IMR-90 (cell line): ENCODE measurements around the gene KLHL29. TPM values are rescaled to one million over a fixed set of nuclear protein-coding genes. Genes with fewer than 3 reads are reported as not detected.

Experiments
- ATAC-seq: fragments of 200-7000 bp; cut with Tn5 transposase; 2 replicates; pipeline ENCODE4 v1.9.1; 2020; ENCODE audit warnings: low read depth, mild to moderate bottlenecking, moderate library complexity
- BruUV-seq: library from RNA; stranded (reverse); fragments of 400-500 nt; replicated peaks from 2 replicates; lab custom pipeline; 2021; lab: Mats Ljungman, UMichigan
- CTCF ChIA-PET: fragments of 300-600 bp; formaldehyde crosslinking; extraction: SDS; loops from one replicate; lab custom pipeline; 2021; ENCODE audit warnings: antibody characterized with exemption; lab: Yijun Ruan, JAX
- POLR2A ChIA-PET: fragments of 300-600 bp; sonication (Branson Sonifier 250); formaldehyde crosslinking; loops from one replicate; lab custom pipeline; 2022; ENCODE audit warnings: antibody characterized with exemption; ENCODE audit not compliant: unreplicated experiment; lab: Charles Lee
- DNase-seq: peaks from one replicate; pipeline ENCODE4 v3.0.0; 2013
- H2AFZ ChIP-seq: replicated peaks from 2 replicates; pipeline ENCODE3; 2013; ENCODE audit warnings: low read length, mild to moderate bottlenecking; ENCODE audit not compliant: poor library complexity
- H2AK5ac ChIP-seq: 2 replicates; pipeline ENCODE4 v1.6.1; 2013; ENCODE audit warnings: low read depth, low read length, inconsistent platforms
- H2AK9ac ChIP-seq: replicated peaks from 2 replicates; pipeline ENCODE3; 2013; ENCODE audit warnings: mild to moderate bottlenecking, low read depth, low read length, moderate library complexity; ENCODE audit not compliant: poor library complexity
- H2BK120ac ChIP-seq: 2 replicates; pipeline ENCODE4 v1.6.1; 2013; ENCODE audit warnings: low read depth, low read length, inconsistent platforms
- H2BK15ac ChIP-seq: 3 replicates; pipeline ENCODE4 v1.6.1; 2013; ENCODE audit warnings: low read depth, low read length, inconsistent platforms
- H2BK20ac ChIP-seq: 2 replicates; pipeline ENCODE4 v1.6.1; 2013; ENCODE audit warnings: low read depth, mild to moderate bottlenecking, inconsistent platforms, low read length, moderate library complexity
- H2BK5ac ChIP-seq: 2 replicates; pipeline ENCODE4 v1.6.1; 2013; ENCODE audit warnings: mild to moderate bottlenecking, low read depth, low read length, inconsistent platforms; ENCODE audit not compliant: poor library complexity, severe bottlenecking
- H3K14ac ChIP-seq: replicated peaks from 2 replicates; pipeline ENCODE4 v1.6.1; 2013; ENCODE audit warnings: low read depth, low read length, inconsistent platforms
- H3K18ac ChIP-seq: 2 replicates; pipeline ENCODE4 v1.6.1; 2013; ENCODE audit warnings: low read depth, low read length, control low read depth
- H3K23ac ChIP-seq: 2 replicates; pipeline ENCODE4 v1.6.1; 2013; ENCODE audit warnings: low read depth, low read length, inconsistent platforms
- H3K27ac ChIP-seq: 2 replicates; pipeline ENCODE4 v1.5.1; 2013; ENCODE audit warnings: mild to moderate bottlenecking, control low read depth, low read length; ENCODE audit not compliant: insufficient read depth
- H3K27me3 ChIP-seq: 2 replicates; pipeline ENCODE4 v1.6.1; 2013; ENCODE audit warnings: low read length; ENCODE audit not compliant: control insufficient read depth, insufficient read depth
- H3K36me3 ChIP-seq: 2 replicates; pipeline ENCODE4 v1.6.1; 2013; ENCODE audit warnings: low read length, mixed read lengths; ENCODE audit not compliant: control insufficient read depth, insufficient read depth
- H3K4ac ChIP-seq: 2 replicates; pipeline ENCODE4 v1.6.1; 2013; ENCODE audit warnings: low read depth, low read length, inconsistent platforms
- H3K4me1 ChIP-seq: 2 replicates; pipeline ENCODE4 v1.6.1; 2013; ENCODE audit warnings: low read length, mixed read lengths; ENCODE audit not compliant: control insufficient read depth, insufficient read depth
- H3K4me2 ChIP-seq: 2 replicates; pipeline ENCODE4 v1.6.1; 2013; ENCODE audit warnings: low read depth, mild to moderate bottlenecking, control low read depth, low read length, moderate library complexity
- H3K4me3 ChIP-seq: 2 replicates; pipeline ENCODE4 v1.5.1; 2013; ENCODE audit warnings: low read depth, mild to moderate bottlenecking, control low read depth, low read length, moderate library complexity; ENCODE audit not compliant: insufficient read depth
- H3K56ac ChIP-seq: 2 replicates; pipeline ENCODE4 v1.6.1; 2013; ENCODE audit warnings: low read length, inconsistent platforms; ENCODE audit not compliant: insufficient read depth; ENCODE audit errors: extremely low read depth
- H3K79me1 ChIP-seq, 2 experiments: 2 replicates each; pipeline ENCODE4 v1.6.1; 2013; ENCODE audit warnings: low read length in 2 of 2, inconsistent platforms in 1 of 2, low read depth in 1 of 2
- H3K9ac ChIP-seq: 2 replicates; pipeline ENCODE4 v1.6.1; 2013; ENCODE audit warnings: low read depth, low read length, control low read depth
- H3K9me1 ChIP-seq: 2 replicates; pipeline ENCODE4 v1.6.1; 2013; ENCODE audit warnings: low read length, inconsistent platforms; ENCODE audit not compliant: insufficient read depth
- H3K9me3 ChIP-seq: 2 replicates; pipeline ENCODE4 v1.6.1; 2013; ENCODE audit warnings: low read length; ENCODE audit not compliant: control insufficient read depth, insufficient read depth
- H4K20me1 ChIP-seq: 2 replicates; pipeline ENCODE4 v1.6.1; 2013; ENCODE audit warnings: low read length, inconsistent platforms; ENCODE audit not compliant: insufficient read depth
- H4K5ac ChIP-seq: 2 replicates; pipeline ENCODE4 v1.6.1; 2013; ENCODE audit warnings: mild to moderate bottlenecking, low read depth, low read length, control low read depth
- H4K8ac ChIP-seq, 2 experiments: 2 replicates each; pipeline ENCODE4 v1.6.1; 2013; ENCODE audit warnings: low read depth in 2 of 2, low read length in 2 of 2, control low read depth in 1 of 2, inconsistent platforms in 1 of 2
- H4K91ac ChIP-seq: 2 replicates; pipeline ENCODE4 v1.6.1; 2013; ENCODE audit warnings: low read depth, low read length, inconsistent platforms; ENCODE audit not compliant: insufficient read depth
- CEBPB ChIP-seq: IDR thresholded peaks from 2 replicates; pipeline ENCODE4 v1.6.1; 2012; ENCODE audit warnings: low read depth, low read length, improper control_type of control experiment
- CTCF ChIP-seq: conservative IDR thresholded peaks from 2 replicates; pipeline ENCODE4 v1.5.1; 2012; ENCODE audit warnings: mild to moderate bottlenecking, low read depth, low read length, improper control_type of control experiment
- FOS ChIP-seq: fragments of 150-350 bp; IDR thresholded peaks from 2 replicates; pipeline ENCODE4 v1.6.1; 2016; ENCODE audit warnings: low read depth, low read length
- MAFK ChIP-seq: IDR thresholded peaks from 2 replicates; pipeline ENCODE4 v1.6.1; 2012; ENCODE audit warnings: low read depth, low read length, improper control_type of control experiment
- MXI1 ChIP-seq: IDR thresholded peaks from 2 replicates; pipeline ENCODE4 v1.6.1; 2012; ENCODE audit warnings: low read depth, mild to moderate bottlenecking, low read length, moderate library complexity, borderline replicate concordance
- WGBS, 2 experiments: methylation state at CpG; one replicate each; pipeline versions ENCODE4 v1.1.5 to v1.1.7; 2013; ENCODE audit warnings: missing lambda C conversion rate in 2 of 2; ENCODE audit not compliant: insufficient read length in 1 of 2; ENCODE audit errors: extremely low coverage in 2 of 2; 5-methylcytosine and 5-hydroxymethylcytosine counted together
- dilution Hi-C: fragments of 300-500 bp; cut with HindIII; formaldehyde crosslinking; loops from one replicate; pipeline ENCODE4 v1.14.3; 2018; ENCODE audit warnings: low sequenced_read_pairs; ENCODE audit not compliant: unreplicated experiment
- in situ Hi-C: fragments of 300-500 bp; cut with MboI; formaldehyde crosslinking; loops from 3 replicates; pipeline ENCODE4 v1.14.3; 2019; ENCODE audit warnings: low sequenced_read_pairs, inconsistent platforms, mixed read lengths
- intact Hi-C: fragments of 100-400 bp; cut with micrococcal nuclease; formaldehyde crosslinking; loops from 2 replicates; pipeline ENCODE4 v1.10.0; 2022
- polyA plus RNA-seq, 3 experiments: library from polyadenylated mRNA; depleted of rRNA; stranded (reverse); fragments of >200 nt; gene quantifications; 2 replicates each; pipeline ENCODE4 v1.2.3, GENCODE V29; 2012; ENCODE audit warnings: low replicate concordance in 1 of 3
- total RNA-seq: library from RNA; depleted of rRNA; stranded (reverse); fragments of >200 nt; gene quantifications from 2 replicates; pipeline ENCODE4 v1.2.3, GENCODE V29; 2012

The KLHL29 gene
- total and polyA plus RNA-seq, 2 of the 4 experiments (the other 2 are of a cell fraction), result 2.0 to 8.0 TPM

GRCh38 chr2:23516520-23517256, 131.7 kb downstream of the KLHL29 start:
- Histone ChIP-seq H3K9me3 (no peaks in the 10 kb centered on the region), H3K23ac (no peak overlapping the region), H2AFZ (no peak overlapping the region), H3K4ac (no peak overlapping the region), H2AK9ac (no peak overlapping the region), H4K91ac (no peak overlapping the region), H3K4me2 (no peak overlapping the region), H3K4me3 (no peak overlapping the region), H4K5ac (no peak overlapping the region), H3K9me1 (peaks cover 3% of the 10 kb centered on the region; the same call in 1 of the 2 replicates), H4K20me1 (no peaks in the 10 kb centered on the region; the same call in 1 of the 2 replicates), H2AK5ac (no peak overlapping the region), H3K27me3 (no peaks in the 10 kb centered on the region), H2BK5ac (no peak overlapping the region), H3K56ac (no peak overlapping the region), H3K9ac (no peak overlapping the region), H2BK120ac (no peak overlapping the region), H2BK20ac (no peak overlapping the region), H4K8ac (no peak overlapping the region), H3K36me3 (no peaks in the 10 kb centered on the region), H3K18ac (no peak overlapping the region), H3K14ac (no peak overlapping the region), H2BK15ac (no peak overlapping the region), H3K79me1 (peaks cover 0 to 3% of the 10 kb centered on the region in 2 experiments; a peak in 1 of 4 replicates), H3K4me1 (peaks cover 6% of the 10 kb centered on the region; the same call in 1 of the 2 replicates), H3K27ac (no peak overlapping the region)
- POLR2A ChIA-PET, result no interaction called here
- intact Hi-C loops, result no loop called here
- dilution Hi-C loops, result no loop called here
- no TSS peak for BruUV-seq
- in situ Hi-C loops, result no loop called here
- CTCF ChIA-PET, result no interaction called here
- WGBS, 2 experiments, result 88% methylated on average over 9 of the region's 19 CpGs; no CpG with 5 or more reads in 1 of the 2 experiments
- no peak for TF ChIP-seq MAFK
- TF ChIP-seq CTCF, result no peak
- no peak for TF ChIP-seq MXI1
- no peak for TF ChIP-seq FOS
- no peak for TF ChIP-seq CEBPB
- DNase-seq (no peak), ATAC-seq (no peak)
